Panc1 (cell line): Measurements from ENCODE around the gene FAM81A. TPM values are rescaled to one million over a fixed set of nuclear protein-coding genes. Genes with fewer than 3 reads are reported as not detected.

Experiments
- ATAC-seq: fragments of 200-7000 bp; cut with Tn5 transposase; 2 replicates; pipeline ENCODE4 v1.9.1; 2020; ENCODE audit warnings: mild to moderate bottlenecking, moderate library complexity
- BruUV-seq: library from RNA; stranded (reverse); fragments of 400-500 nt; replicated peaks from 2 replicates; lab custom pipeline; 2021; lab: Mats Ljungman, UMichigan
- CTCF ChIA-PET: fragments of 300-600 bp; sonication (Branson Sonifier 250); formaldehyde crosslinking; loops from one replicate; lab custom pipeline; 2022; ENCODE audit warnings: antibody characterized with exemption; lab: Charles Lee
- POLR2A ChIA-PET: fragments of 300-600 bp; sonication (Branson Sonifier 250); formaldehyde crosslinking; loops from one replicate; lab custom pipeline; 2022; ENCODE audit warnings: antibody characterized with exemption; lab: Charles Lee
- DNase-seq: peaks from one replicate; pipeline ENCODE4 v3.0.0-alpha.2; 2010; ENCODE audit warnings: low read depth, low spot score
- H3K27ac ChIP-seq: 2 replicates; pipeline ENCODE4 v1.5.1; 2011; ENCODE audit warnings: mild to moderate bottlenecking, low read length, inconsistent platforms
- H3K27me3 ChIP-seq: fragments of 200-500 bp; sonication (Bioruptor generic); 2 replicates; pipeline ENCODE4 v1.6.0; 2014; ENCODE audit warnings: low read length, inconsistent platforms; ENCODE audit not compliant: control insufficient read depth, insufficient read depth
- H3K36me3 ChIP-seq: fragments of 200-500 bp; sonication (Bioruptor generic); 2 replicates; pipeline ENCODE4 v1.5.1; 2014; ENCODE audit warnings: inconsistent platforms, mild to moderate bottlenecking, low read length, moderate library complexity; ENCODE audit not compliant: control insufficient read depth, insufficient read depth
- H3K4me1 ChIP-seq: 2 replicates; pipeline ENCODE4 v1.5.1; 2011; ENCODE audit warnings: inconsistent platforms, mild to moderate bottlenecking, low read length, moderate library complexity; ENCODE audit not compliant: control insufficient read depth, insufficient read depth
- H3K4me3 ChIP-seq, 2 experiments: 2 replicates each; pipeline ENCODE4 v1.5.1; 2011 to 2012; ENCODE audit warnings: low read depth in 2 of 2, low read length in 2 of 2, mild to moderate bottlenecking in 2 of 2, inconsistent platforms in 1 of 2, moderate library complexity in 1 of 2
- H3K9me3 ChIP-seq: fragments of 200-500 bp; sonication (Bioruptor generic); 2 replicates; pipeline ENCODE4 v1.5.1; 2014; ENCODE audit warnings: low read depth, mild to moderate bottlenecking, inconsistent platforms, low read length, moderate library complexity; ENCODE audit not compliant: control insufficient read depth, insufficient read depth
- POLR2AphosphoS5 ChIP-seq: IDR thresholded peaks from 2 replicates; pipeline ENCODE4 v1.6.1; 2012; ENCODE audit warnings: mild to moderate bottlenecking, low read depth, low read length, moderate library complexity
- SIN3A ChIP-seq: IDR thresholded peaks from 2 replicates; pipeline ENCODE4 v1.6.1; 2012; ENCODE audit warnings: low read depth, mild to moderate bottlenecking, low read length, moderate library complexity, borderline replicate concordance; ENCODE audit not compliant: insufficient read depth
- TCF7L2 ChIP-seq: IDR thresholded peaks from 2 replicates; pipeline ENCODE4 v1.6.1; 2011; ENCODE audit warnings: mild to moderate bottlenecking, low read depth, low read length, inconsistent platforms
- in situ Hi-C: cut with HindIII; loops from 2 replicates; pipeline ENCODE4 v1.10.0; 2016; ENCODE audit warnings: low sequenced_read_pairs, low pct_unique_long_range_greater_than_20kb
- intact Hi-C: fragments of 100-400 bp; cut with micrococcal nuclease; formaldehyde crosslinking; loops from one replicate; pipeline ENCODE4 v1.10.0; 2022; ENCODE audit not compliant: unreplicated experiment
- total RNA-seq: library from RNA; stranded (reverse); gene quantifications from one replicate; pipeline ENCODE4 v1.2.1, GENCODE V29; 2021; ENCODE audit not compliant: unreplicated experiment
- TF ChIP-seq, protein P1 (sequence below), 2 experiments: IDR thresholded peaks; 2 replicates each; pipeline ENCODE4 v1.6.1; 2011 to 2012; ENCODE audit warnings: low read depth in 2 of 2, control low read depth in 1 of 2, low read length in 1 of 2, mild to moderate bottlenecking in 1 of 2, moderate library complexity in 1 of 2; ENCODE audit not compliant: insufficient read depth in 1 of 2
- TF ChIP-seq, protein P2 (sequence below): fragments of 450-650 bp; IDR thresholded peaks from 2 replicates; pipeline ENCODE4 v1.5.1; 2017; ENCODE audit warnings: mild to moderate bottlenecking

The FAM81A gene
- total RNA-seq, 1 experiment from 2014 or later = 7.3 TPM

- no peak for ATAC-seq
- Histone ChIP-seq H3K4me3 (no peak overlapping the region), H3K27me3 (peaks cover 10% of the 10 kb centered on the region), H3K9me3 (no peaks in the 10 kb centered on the region), H3K27ac (no peak overlapping the region), H3K36me3 (no peaks in the 10 kb centered on the region), H3K4me1 (peaks cover 9% of the 10 kb centered on the region; the same call in 1 of the 2 replicates)
- ChIA-PET CTCF (no interaction called here), POLR2A (interaction anchor here (0.6 kb wide), 1 partner anchor 99 kb away, joined by 3 read pairs; no protein-coding TSS in a partner anchor)
- no peak for DNase-seq
- no TSS peak for BruUV-seq
- intact Hi-C loops = no loop called here
- TF ChIP-seq, protein P1, sequence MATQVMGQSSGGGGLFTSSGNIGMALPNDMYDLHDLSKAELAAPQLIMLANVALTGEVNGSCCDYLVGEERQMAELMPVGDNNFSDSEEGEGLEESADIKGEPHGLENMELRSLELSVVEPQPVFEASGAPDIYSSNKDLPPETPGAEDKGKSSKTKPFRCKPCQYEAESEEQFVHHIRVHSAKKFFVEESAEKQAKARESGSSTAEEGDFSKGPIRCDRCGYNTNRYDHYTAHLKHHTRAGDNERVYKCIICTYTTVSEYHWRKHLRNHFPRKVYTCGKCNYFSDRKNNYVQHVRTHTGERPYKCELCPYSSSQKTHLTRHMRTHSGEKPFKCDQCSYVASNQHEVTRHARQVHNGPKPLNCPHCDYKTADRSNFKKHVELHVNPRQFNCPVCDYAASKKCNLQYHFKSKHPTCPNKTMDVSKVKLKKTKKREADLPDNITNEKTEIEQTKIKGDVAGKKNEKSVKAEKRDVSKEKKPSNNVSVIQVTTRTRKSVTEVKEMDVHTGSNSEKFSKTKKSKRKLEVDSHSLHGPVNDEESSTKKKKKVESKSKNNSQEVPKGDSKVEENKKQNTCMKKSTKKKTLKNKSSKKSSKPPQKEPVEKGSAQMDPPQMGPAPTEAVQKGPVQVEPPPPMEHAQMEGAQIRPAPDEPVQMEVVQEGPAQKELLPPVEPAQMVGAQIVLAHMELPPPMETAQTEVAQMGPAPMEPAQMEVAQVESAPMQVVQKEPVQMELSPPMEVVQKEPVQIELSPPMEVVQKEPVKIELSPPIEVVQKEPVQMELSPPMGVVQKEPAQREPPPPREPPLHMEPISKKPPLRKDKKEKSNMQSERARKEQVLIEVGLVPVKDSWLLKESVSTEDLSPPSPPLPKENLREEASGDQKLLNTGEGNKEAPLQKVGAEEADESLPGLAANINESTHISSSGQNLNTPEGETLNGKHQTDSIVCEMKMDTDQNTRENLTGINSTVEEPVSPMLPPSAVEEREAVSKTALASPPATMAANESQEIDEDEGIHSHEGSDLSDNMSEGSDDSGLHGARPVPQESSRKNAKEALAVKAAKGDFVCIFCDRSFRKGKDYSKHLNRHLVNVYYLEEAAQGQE (IDR thresholded peaks at IDR 0.05; ENCODE audit: insufficient read depth in 1 of 2, low read depth in 2 of 2, low read length in 1 of 2) = no peak
- in situ Hi-C loops = no loop called here
These were observed 1.2 kb upstream of the FAM81A start for GRCh38 chr15:59436774-59437141.

GRCh38 chr15:59437142-59437816, 707 bp upstream of the FAM81A start:
- intact Hi-C loops (no loop called here), in situ Hi-C loops (no loop called here)
- TF ChIP-seq, protein P1 (IDR thresholded peaks at IDR 0.05; ENCODE audit: insufficient read depth in 1 of 2, low read depth in 2 of 2, low read length in 1 of 2) = no peak
- TF ChIP-seq POLR2AphosphoS5 (no peak), TCF7L2 (no peak), SIN3A (no peak)
- TF ChIP-seq, protein P2, sequence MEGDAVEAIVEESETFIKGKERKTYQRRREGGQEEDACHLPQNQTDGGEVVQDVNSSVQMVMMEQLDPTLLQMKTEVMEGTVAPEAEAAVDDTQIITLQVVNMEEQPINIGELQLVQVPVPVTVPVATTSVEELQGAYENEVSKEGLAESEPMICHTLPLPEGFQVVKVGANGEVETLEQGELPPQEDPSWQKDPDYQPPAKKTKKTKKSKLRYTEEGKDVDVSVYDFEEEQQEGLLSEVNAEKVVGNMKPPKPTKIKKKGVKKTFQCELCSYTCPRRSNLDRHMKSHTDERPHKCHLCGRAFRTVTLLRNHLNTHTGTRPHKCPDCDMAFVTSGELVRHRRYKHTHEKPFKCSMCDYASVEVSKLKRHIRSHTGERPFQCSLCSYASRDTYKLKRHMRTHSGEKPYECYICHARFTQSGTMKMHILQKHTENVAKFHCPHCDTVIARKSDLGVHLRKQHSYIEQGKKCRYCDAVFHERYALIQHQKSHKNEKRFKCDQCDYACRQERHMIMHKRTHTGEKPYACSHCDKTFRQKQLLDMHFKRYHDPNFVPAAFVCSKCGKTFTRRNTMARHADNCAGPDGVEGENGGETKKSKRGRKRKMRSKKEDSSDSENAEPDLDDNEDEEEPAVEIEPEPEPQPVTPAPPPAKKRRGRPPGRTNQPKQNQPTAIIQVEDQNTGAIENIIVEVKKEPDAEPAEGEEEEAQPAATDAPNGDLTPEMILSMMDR = no peak
- peaks cover 10% of the 10 kb centered on the region for H3K27me3 ChIP-seq
- ATAC-seq (no peak), DNase-seq (no peak)
- H3K9me3 ChIP-seq = no peaks in the 10 kb centered on the region
- peaks cover 9% of the 10 kb centered on the region; the same call in 1 of the 2 replicates for H3K4me1 ChIP-seq
- CTCF ChIA-PET = no interaction called here
- H3K27ac ChIP-seq = no peak overlapping the region
- POLR2A ChIA-PET = interaction anchor here (0.6 kb wide), 1 partner anchor 99 kb away, joined by 3 read pairs; no protein-coding TSS in a partner anchor
- H3K4me3 ChIP-seq = peak overlapping the region; percentile 50 to 52
- H3K36me3 ChIP-seq = no peaks in the 10 kb centered on the region
- BruUV-seq = no TSS peak
